Cardiac muscle cell (in vitro differentiated cells and primary cell): ENCODE results near the gene HES5. TPM values are rescaled to one million over a fixed set of nuclear protein-coding genes. Genes with fewer than 3 reads are reported as not detected.
A peak's percentile ranks its signal among the peaks of the same experiment; 100 is the strongest.

Source experiments
- DNase-seq, 2 donors: peaks; one replicate each; pipeline versions ENCODE4 v3.0.0 to v3.0.0-alpha.2; 2010 to 2017; ENCODE audit warnings: low read depth in 1 of 2, low spot score in 1 of 2
- H3K27ac ChIP-seq: fragments of 200-600 bp; sonication (generic); 2 replicates; pipeline ENCODE4 v1.5.1; 2016
- H3K27me3 ChIP-seq: fragments of 200-600 bp; sonication (generic); 2 replicates; pipeline ENCODE4 v1.6.0; 2016; ENCODE audit warnings: control low read depth
- H3K36me3 ChIP-seq: fragments of 200-600 bp; sonication (generic); 2 replicates; pipeline ENCODE4 v1.5.1; 2016; ENCODE audit warnings: control low read depth
- H3K4me1 ChIP-seq: fragments of 200-600 bp; sonication (generic); 2 replicates; pipeline ENCODE4 v1.8.1; 2017; ENCODE audit warnings: low read depth, mild to moderate bottlenecking, mixed run types
- H3K4me3 ChIP-seq: fragments of 200-600 bp; sonication (generic); 2 replicates; pipeline ENCODE4 v1.5.1; 2016; ENCODE audit warnings: mild to moderate bottlenecking
- H3K9me3 ChIP-seq: fragments of 200-600 bp; sonication (generic); 2 replicates; pipeline ENCODE4 v1.5.1; 2017; ENCODE audit warnings: low read depth, mild to moderate bottlenecking, control low read depth
- polyA plus RNA-seq: library from polyadenylated mRNA; unstranded; fragments of >200 nt; fragmentation: Nextera tagmentation; extraction: Ambion mirVana; gene quantifications from 2 replicates; pipeline ENCODE4 v1.2.1, GENCODE V29; 2016
- total RNA-seq: library from RNA; depleted of rRNA; stranded (reverse); fragments of >200 nt; gene quantifications from 2 replicates; pipeline ENCODE4 v1.2.3, GENCODE V29; 2016
- TF ChIP-seq, protein P1 (sequence below): IDR thresholded peaks from 2 replicates; pipeline ENCODE4 v1.5.1; 2012; ENCODE audit warnings: low read depth, mild to moderate bottlenecking, low read length

The HES5 gene
- total and polyA plus RNA-seq, 2 experiments from 2014 or later = not detected

DNA sequence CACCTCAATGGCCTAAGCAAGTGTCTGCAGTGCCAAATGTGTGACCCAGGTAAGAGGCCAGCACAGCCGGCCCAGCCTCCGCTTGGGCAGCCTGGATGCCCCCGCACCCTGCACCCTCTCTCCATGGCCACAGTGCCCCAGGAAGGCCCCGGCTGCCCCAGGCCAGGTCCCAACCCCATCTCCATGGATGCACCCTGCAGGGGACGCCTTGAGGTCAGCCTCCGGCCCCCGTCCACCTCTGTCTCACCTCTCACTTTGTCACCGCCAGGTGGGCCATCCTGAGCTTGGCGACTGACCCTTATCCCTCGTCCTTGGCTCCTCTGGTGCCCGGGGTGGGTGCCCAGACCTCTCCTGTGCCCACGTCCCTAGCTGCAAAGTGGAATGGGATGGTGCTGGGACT, 28.4 kb upstream of the HES5 start:
- DNase-seq = no peak
- peaks cover 10% of the 10 kb centered on the region for H3K4me1 ChIP-seq
- H3K9me3 ChIP-seq = no peaks in the 10 kb centered on the region
- TF ChIP-seq, protein P1, sequence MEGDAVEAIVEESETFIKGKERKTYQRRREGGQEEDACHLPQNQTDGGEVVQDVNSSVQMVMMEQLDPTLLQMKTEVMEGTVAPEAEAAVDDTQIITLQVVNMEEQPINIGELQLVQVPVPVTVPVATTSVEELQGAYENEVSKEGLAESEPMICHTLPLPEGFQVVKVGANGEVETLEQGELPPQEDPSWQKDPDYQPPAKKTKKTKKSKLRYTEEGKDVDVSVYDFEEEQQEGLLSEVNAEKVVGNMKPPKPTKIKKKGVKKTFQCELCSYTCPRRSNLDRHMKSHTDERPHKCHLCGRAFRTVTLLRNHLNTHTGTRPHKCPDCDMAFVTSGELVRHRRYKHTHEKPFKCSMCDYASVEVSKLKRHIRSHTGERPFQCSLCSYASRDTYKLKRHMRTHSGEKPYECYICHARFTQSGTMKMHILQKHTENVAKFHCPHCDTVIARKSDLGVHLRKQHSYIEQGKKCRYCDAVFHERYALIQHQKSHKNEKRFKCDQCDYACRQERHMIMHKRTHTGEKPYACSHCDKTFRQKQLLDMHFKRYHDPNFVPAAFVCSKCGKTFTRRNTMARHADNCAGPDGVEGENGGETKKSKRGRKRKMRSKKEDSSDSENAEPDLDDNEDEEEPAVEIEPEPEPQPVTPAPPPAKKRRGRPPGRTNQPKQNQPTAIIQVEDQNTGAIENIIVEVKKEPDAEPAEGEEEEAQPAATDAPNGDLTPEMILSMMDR = no peak
- H3K36me3 ChIP-seq = no peaks in the 10 kb centered on the region
- H3K27me3 ChIP-seq = no peaks in the 10 kb centered on the region
- no peak overlapping the region for H3K4me3 ChIP-seq
- H3K27ac ChIP-seq = no peak overlapping the region

GRCh38 chr1:2557482-2558400, 27.7 kb upstream of the HES5 start:
- H3K4me3 ChIP-seq = no peak overlapping the region
- peaks cover 10% of the 10 kb centered on the region for H3K4me1 ChIP-seq
- no peak overlapping the region for H3K27ac ChIP-seq
- no peaks in the 10 kb centered on the region for H3K9me3 ChIP-seq
- TF ChIP-seq, protein P1 = no peak
- DNase-seq = no peak
- H3K27me3 ChIP-seq = no peaks in the 10 kb centered on the region
- H3K36me3 ChIP-seq = no peaks in the 10 kb centered on the region

GRCh38 chr1:2556678-2557481, 26.8 kb upstream of the HES5 start:
- no peak for DNase-seq
- Histone ChIP-seq H3K27me3 (no peaks in the 10 kb centered on the region), H3K4me3 (no peak overlapping the region), H3K9me3 (no peaks in the 10 kb centered on the region), H3K4me1 (peaks cover 10% of the 10 kb centered on the region), H3K36me3 (no peaks in the 10 kb centered on the region), H3K27ac (no peak overlapping the region)
- TF ChIP-seq, protein P1 = no peak

GRCh38 chr1:2556277-2556677, 26.2 kb upstream of the HES5 start, which contains the start of gene TNFRSF14:
TNFRSF14 (plus strand) TSS chr1:2556371; CDS start chr1:2556665, 294 bp downstream.
- Histone ChIP-seq H3K9me3 (no peaks in the 10 kb centered on the region), H3K4me3 (no peak within 1 kb of the TSS), H3K27me3 (no peaks in the 10 kb centered on the region), H3K36me3 (no peaks in the 10 kb centered on the region), H3K27ac (no peak within 1 kb of the TSS), H3K4me1 (peaks cover 10% of the 10 kb centered on the region)
- peak; percentile 13 to 51 for DNase-seq
- TF ChIP-seq, protein P1 = peak; percentile 8

GRCh38 chr1:2555634-2556276, 25.7 kb upstream of the HES5 start:
- Histone ChIP-seq H3K4me3 (no peak overlapping the region), H3K27ac (no peak overlapping the region), H3K27me3 (no peaks in the 10 kb centered on the region), H3K4me1 (peaks cover 10% of the 10 kb centered on the region), H3K9me3 (no peaks in the 10 kb centered on the region), H3K36me3 (no peaks in the 10 kb centered on the region)
- peak in 1 of 2 donors; percentile 20 for DNase-seq
- TF ChIP-seq, protein P1 = no peak
